Measurements from ENCODE around the gene DEPDC5. TPM values are rescaled to one million over a fixed set of nuclear protein-coding genes. Genes with fewer than 3 reads are reported as not detected.

Gene DEPDC5
- total and polyA plus RNA-seq, 2 donors (not counting 1 experiment from before 2014, with no cell fraction given) = 35.5 to 124 TPM

DNA sequence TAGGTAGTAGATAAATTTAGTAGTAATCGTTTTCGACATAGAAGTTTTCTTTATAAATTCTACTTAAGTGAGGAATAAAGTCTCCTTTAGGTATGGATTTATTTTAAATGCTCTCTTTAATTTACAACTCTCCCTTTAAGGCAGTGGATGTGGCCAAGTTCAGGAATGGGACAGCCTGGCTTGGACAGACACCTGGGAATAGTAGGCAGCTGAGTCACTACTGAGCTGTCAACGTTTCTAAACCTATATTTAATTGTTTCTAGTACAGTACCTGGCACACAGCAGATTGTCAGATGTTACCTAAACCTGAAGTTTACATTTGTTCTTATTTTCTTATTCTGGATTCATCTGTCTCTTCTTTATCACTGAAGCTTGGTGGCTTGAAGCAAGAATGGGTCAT lies 85.1 kb downstream of the DEPDC5 start:
- Mint-ChIP-seq H3K4me1 (peaks cover 7% of the 10 kb centered on the region), H3K4me3 (no peak overlapping the region), H3K27me3 (no peaks in the 10 kb centered on the region), H3K27ac (no peak overlapping the region), H3K9me3 (ENCODE audit: insufficient read depth) (no peaks in the 10 kb centered on the region)
- ChIA-PET CTCF (interaction anchor here (1.2 kb wide), 1 partner anchor 9 kb away, joined by 6 read pairs; no protein-coding TSS in a partner anchor), POLR2A (no interaction called here)
- intact Hi-C loops (cut with micrococcal nuclease) = no loop called here
- Histone ChIP-seq H2AFZ (ENCODE audit: insufficient read depth, low read depth, low read length, poor library complexity, severe bottlenecking) (no peak overlapping the region), H3K4me2 (replicated peaks; ENCODE audit: low read depth, low read length, poor library complexity, severe bottlenecking) (no peak overlapping the region), H3K9ac (ENCODE audit: low read length) (no peak overlapping the region), H3K27ac (ENCODE audit: low read length in 2 of 2) (no peak overlapping the region), H3K36me3 (replicated peaks in 1 of 2; ENCODE audit: control extremely low read depth in 1 of 2, control insufficient read depth in 1 of 2, extremely low read depth in 1 of 2, insufficient read depth in 2 of 2, low read length in 1 of 2) (peaks cover 5 to 91% of the 10 kb centered on the region in 2 experiments), H3K79me2 (ENCODE audit: control insufficient read depth, insufficient read depth, low read length) (no peaks in the 10 kb centered on the region), H3K27me3 (replicated peaks in 1 of 4; ENCODE audit: control extremely low read depth in 1 of 4, control insufficient read depth in 3 of 4, insufficient read depth in 4 of 4, low read length in 3 of 4) (no peaks in the 10 kb centered on the region), H4K20me1 (ENCODE audit: control insufficient read depth, insufficient read depth, low read length, poor library complexity, severe bottlenecking) (no peaks in the 10 kb centered on the region), H3K4me3 (ENCODE audit: control extremely low read depth in 1 of 5, extremely low read depth in 1 of 5, insufficient read depth in 1 of 5, low read depth in 2 of 5, low read length in 4 of 5) (no peak overlapping the region), H3K4me1 (ENCODE audit: control insufficient read depth in 2 of 2, insufficient read depth in 2 of 2, low read length in 2 of 2) (no peaks in the 10 kb centered on the region), H3K9me3 (ENCODE audit: control extremely low read depth in 1 of 3, control insufficient read depth in 2 of 3, insufficient read depth in 1 of 3, low read length in 2 of 3) (no peaks in the 10 kb centered on the region)
- WGBS (ENCODE audit: insufficient coverage) = no CpG with 5 or more reads among the region's 3 CpGs
- DNase-seq (no peak), ATAC-seq (ENCODE audit: low read depth) (no peak)
- no peak for TF ChIP-seq CTCF (IDR thresholded peaks at IDR 0.05)
- no peak for TF ChIP-seq EZH2 (IDR thresholded peaks at IDR 0.05; ENCODE audit: borderline replicate concordance, insufficient read depth, low read depth, low read length, poor library complexity, severe bottlenecking)

GRCh38 chr22:31839986-31840385 lies 86.2 kb downstream of the DEPDC5 start:
- Mint-ChIP-seq H3K4me3 (no peak overlapping the region), H3K27ac (no peak overlapping the region), H3K9me3 (ENCODE audit: insufficient read depth) (no peaks in the 10 kb centered on the region), H3K4me1 (peaks cover 7% of the 10 kb centered on the region), H3K27me3 (no peaks in the 10 kb centered on the region)
- Histone ChIP-seq H3K9me3 (ENCODE audit: control extremely low read depth in 1 of 3, control insufficient read depth in 2 of 3, insufficient read depth in 1 of 3, low read length in 2 of 3) (no peaks in the 10 kb centered on the region), H3K4me1 (ENCODE audit: control insufficient read depth in 2 of 2, insufficient read depth in 2 of 2, low read length in 2 of 2) (no peaks in the 10 kb centered on the region), H3K4me2 (replicated peaks; ENCODE audit: low read depth, low read length, poor library complexity, severe bottlenecking) (no peak overlapping the region), H3K79me2 (ENCODE audit: control insufficient read depth, insufficient read depth, low read length) (no peaks in the 10 kb centered on the region), H3K27ac (ENCODE audit: low read length in 2 of 2) (no peak overlapping the region), H2AFZ (ENCODE audit: insufficient read depth, low read depth, low read length, poor library complexity, severe bottlenecking) (no peak overlapping the region), H3K36me3 (replicated peaks in 1 of 2; ENCODE audit: control extremely low read depth in 1 of 2, control insufficient read depth in 1 of 2, extremely low read depth in 1 of 2, insufficient read depth in 2 of 2, low read length in 1 of 2) (peaks cover 5 to 94% of the 10 kb centered on the region in 2 experiments), H3K9ac (ENCODE audit: low read length) (no peak overlapping the region), H3K4me3 (ENCODE audit: control extremely low read depth in 1 of 5, extremely low read depth in 1 of 5, insufficient read depth in 1 of 5, low read depth in 2 of 5, low read length in 4 of 5) (no peak overlapping the region), H4K20me1 (ENCODE audit: control insufficient read depth, insufficient read depth, low read length, poor library complexity, severe bottlenecking) (no peaks in the 10 kb centered on the region), H3K27me3 (replicated peaks in 1 of 4; ENCODE audit: control extremely low read depth in 1 of 4, control insufficient read depth in 3 of 4, insufficient read depth in 4 of 4, low read length in 3 of 4) (no peaks in the 10 kb centered on the region)
- TF ChIP-seq CTCF (IDR thresholded peaks at IDR 0.05) = no peak
- no peak for TF ChIP-seq EZH2 (IDR thresholded peaks at IDR 0.05; ENCODE audit: borderline replicate concordance, insufficient read depth, low read depth, low read length, poor library complexity, severe bottlenecking)
- 89% methylated on average over 1 of the region's 1 CpG for WGBS (ENCODE audit: insufficient coverage)
- no peak for ATAC-seq (ENCODE audit: low read depth)
- intact Hi-C loops (cut with micrococcal nuclease) = loop anchor here (5.0 kb wide), 1 partner anchor 107 kb away; no protein-coding TSS in a partner anchor
- ChIA-PET POLR2A (no interaction called here), CTCF (interaction anchor here (0.7 to 1.2 kb wide), 2 partner anchors 10 to 15 kb away, joined by 3 to 6 read pairs; no protein-coding TSS in a partner anchor)
- no peak for DNase-seq

All from B cell (primary cell).